Fibroblast of skin of left quadriceps (primary cell): ENCODE data around the gene TEX13A.
"Not testable (repeated sequence)": the region's sequence is repeated elsewhere in the genome, so short reads cannot be mapped to it uniquely, and the experiment has no call there.

Experiments
- DNase-seq, 2 experiments: peaks; one replicate each; pipeline ENCODE4 v3.0.0-alpha.2; 2013; ENCODE audit warnings: low read depth in 2 of 2

Gene TEX13A

GRCh38 chrX:105220636-105221035 is at the start of gene TEX13A:
TEX13A (minus strand) TSS chrX:105220694; CDS start chrX:105220397, 297 bp downstream.
- no peak for DNase-seq

GRCh38 chrX:105269386-105269785 is 48.9 kb upstream of the TEX13A start:
- no peak for DNase-seq

GRCh38 chrX:105267167-105267566 is 46.7 kb upstream of the TEX13A start:
- DNase-seq, result no peak

- peak; percentile 15 to 20 for DNase-seq
Measured at GRCh38 chrX:105266456-105266855, 46.0 kb upstream of the TEX13A start.

GRCh38 chrX:105265093-105265492 is 44.6 kb upstream of the TEX13A start:
- no peak for DNase-seq

GRCh38 chrX:105263801-105264200 is 43.3 kb upstream of the TEX13A start:
- DNase-seq, result no peak

- DNase-seq, result no peak
Measured at GRCh38 chrX:105263171-105263570, 42.7 kb upstream of the TEX13A start.

GRCh38 chrX:105260291-105261043 is 40.0 kb upstream of the TEX13A start:
- no peak for DNase-seq

- no peak for DNase-seq
Measured at GRCh38 chrX:105241056-105241455, 20.6 kb upstream of the TEX13A start.

GRCh38 chrX:105237407-105237806 is 16.9 kb upstream of the TEX13A start:
- DNase-seq, result not testable (repeated sequence)

- DNase-seq, result no peak
Measured at GRCh38 chrX:105229146-105229545, 8.7 kb upstream of the TEX13A start.

- DNase-seq, result no peak
Measured at GRCh38 chrX:105228602-105229001, 8.1 kb upstream of the TEX13A start.

- DNase-seq, result no peak
Measured at GRCh38 chrX:105226499-105226898, 6.0 kb upstream of the TEX13A start.

GRCh38 chrX:105221374-105221773 is 880 bp upstream of the TEX13A start:
- DNase-seq, result no peak

GRCh38 chrX:105219454-105220401 is 766 bp downstream of the TEX13A start:
- no peak for DNase-seq

- no peak for DNase-seq
Measured at GRCh38 chrX:105211066-105211575, 9.4 kb downstream of the TEX13A start.

GRCh38 chrX:105210258-105210657 is 10.2 kb downstream of the TEX13A start:
- no peak for DNase-seq

GRCh38 chrX:105209406-105209805 is 11.1 kb downstream of the TEX13A start:
- DNase-seq, result no peak

- no peak for DNase-seq
Measured at GRCh38 chrX:105191878-105192277, 28.6 kb downstream of the TEX13A start.

GRCh38 chrX:105190252-105190853 is 30.1 kb downstream of the TEX13A start:
- DNase-seq, result no peak

- DNase-seq, result no peak
Measured at GRCh38 chrX:105189093-105189492, 31.4 kb downstream of the TEX13A start.

GRCh38 chrX:105179644-105180043 is 40.9 kb downstream of the TEX13A start:
- DNase-seq, result no peak
